Right cardiac atrium (tissue), 5 donors: Measurements from ENCODE around the gene DAPP1. TPM values are rescaled to one million over a fixed set of nuclear protein-coding genes. Genes with fewer than 3 reads are reported as not detected.
A peak's percentile ranks its signal among the peaks of the same experiment; 100 is the strongest.
"Not testable (repeated sequence)": the region's sequence is repeated elsewhere in the genome, so short reads cannot be mapped to it uniquely, and the experiment has no call there.

Experiments
- ATAC-seq, 2 donors: fragments of 200-7000 bp; cut with Tn5 transposase; one replicate each; pipeline versions ENCODE4 v1.8.0 to v1.9.1; 2020; ENCODE audit warnings: moderate library complexity in 2 of 2, mild to moderate bottlenecking in 1 of 2
- DNase-seq, 3 donors: peaks; one replicate each; pipeline ENCODE4 v3.0.0-alpha.2; 2020
- H3K27ac ChIP-seq: one replicate; pipeline ENCODE4 v1.5.1; 2013; ENCODE audit warnings: mild to moderate bottlenecking, low read length, control low read depth, moderate library complexity
- H3K27me3 ChIP-seq: one replicate; pipeline ENCODE4 v1.6.1; 2013; ENCODE audit not compliant: control insufficient read depth, insufficient read depth
- H3K4me1 ChIP-seq: one replicate; pipeline ENCODE4 v1.6.1; 2013; ENCODE audit warnings: low read length; ENCODE audit not compliant: control insufficient read depth, insufficient read depth
- H3K4me3 ChIP-seq: one replicate; pipeline ENCODE4 v1.5.1; 2013; ENCODE audit warnings: low read length, control low read depth
- H3K9me3 ChIP-seq: one replicate; pipeline ENCODE4 v1.6.1; 2013; ENCODE audit warnings: low read length; ENCODE audit not compliant: control insufficient read depth
- WGBS: extraction: QIAGEN DNeasy Blood & Tissue Kit; methylation state at CpG from one replicate; pipeline ENCODE4 v1.1.7; 2013; 5-methylcytosine and 5-hydroxymethylcytosine counted together
- intact Hi-C, 4 donors: fragments of 100-400 bp; cut with DNase I; formaldehyde crosslinking; loops; one replicate each; pipeline versions ENCODE4 v1.11.0 to v1.14.0; 2022 to 2023
- long read RNA-seq, 4 donors: library from polyadenylated mRNA; unstranded; transcript quantifications; one replicate each; pipeline ENCODE4 v2.0.0, GENCODE V29; 2020 to 2021
- polyA plus RNA-seq: library from polyadenylated mRNA; stranded (reverse); fragments of 200-250 nt; gene quantifications from one replicate; pipeline ENCODE4 v1.2.3, GENCODE V29; 2013
- total RNA-seq, 4 donors: library from RNA; stranded (reverse); fragmentation: NEBNext Ultra II Directional; extraction: Animal tissue kit (Norgen Biotek cat#: 25700); gene quantifications; one replicate each; pipeline ENCODE4 v1.2.1, GENCODE V29; 2021
- donor health status: healthy with polysubstance abuse.
- donor health status: DM: no; HTN: yes; CAD: no.
- donor health status: DM: no; HTN: no; CAD: no.
- donor health status: DM: no; HTN: yes; CAD: no; lungs with severe emphysema.
- donor health status: DM: yes; HTN: yes; CAD: no.

The DAPP1 gene
- 1 to 10 TPM in 1 of 4 donors, under 1 TPM in 3; 0.42 to 1.4 (median 0.71) TPM for total RNA-seq
- polyA plus RNA-seq, result 0.16 TPM
- long read RNA-seq, donor 1, partial matches to known transcripts, result 0 of 1 reads
- long read RNA-seq, donor 1, other reads (novel, unspliced or antisense), result 1 of 1 reads
- long read RNA-seq, donor 2, result 0 reads
- long read RNA-seq, donor 3, result 0 reads
- long read RNA-seq, donor 4, result 0 reads

DNA sequence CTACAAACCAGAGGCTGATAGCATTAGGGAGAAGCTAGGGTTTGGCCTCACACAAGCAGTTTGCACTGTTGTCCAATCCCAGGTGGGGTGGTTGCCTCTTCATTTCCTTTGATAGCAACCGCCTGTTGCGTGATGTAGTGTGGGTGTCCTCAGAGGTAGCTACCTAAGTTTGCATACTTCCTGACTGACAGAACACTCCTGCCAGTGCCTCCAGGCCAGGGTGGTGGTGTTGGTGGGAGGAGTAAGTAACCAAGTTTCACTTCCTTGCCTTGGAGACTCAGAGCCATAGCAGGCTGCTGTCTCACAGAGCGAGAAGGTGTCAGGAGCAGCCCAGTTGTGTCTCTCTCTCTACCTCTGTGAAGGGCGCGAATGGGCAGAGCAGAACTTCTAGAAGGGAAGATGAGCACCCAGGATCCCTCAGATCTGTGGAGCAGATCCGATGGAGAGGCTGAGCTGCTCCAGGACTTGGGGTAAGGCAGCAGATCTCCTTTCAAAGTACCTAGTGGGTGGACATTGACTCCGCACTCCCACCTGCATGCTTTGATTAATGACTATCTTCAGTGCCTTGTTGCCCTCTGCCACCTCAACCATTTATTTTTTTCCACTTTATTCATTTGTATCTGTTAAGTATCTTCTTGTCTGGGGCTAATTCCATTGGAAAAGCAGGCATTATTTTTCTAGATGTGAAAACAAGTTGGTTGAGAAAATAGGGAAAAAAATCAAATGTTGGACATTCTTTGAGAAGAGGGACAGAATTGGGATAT lies at the start of gene DAPP1:
TSS of gene DAPP1 (plus strand) at position 283 of the 764 bp plus-strand sequence. CDS start at position 370, 87 bp downstream.
- no peak within 1 kb of the TSS for H3K27ac ChIP-seq
- 71% methylated on average over 7 of the region's 7 CpGs for WGBS
- no peaks in the 10 kb centered on the region for H3K4me1 ChIP-seq
- H3K27me3 ChIP-seq, result no peaks in the 10 kb centered on the region
- intact Hi-C loops, result no loop called here
- H3K4me3 ChIP-seq, result no peak within 1 kb of the TSS
- DNase-seq (peak; percentile 21 to 67 (median 46)), ATAC-seq (peak; percentile 50 to 71)
- no peaks in the 10 kb centered on the region for H3K9me3 ChIP-seq

- 95% methylated on average over 6 of the region's 7 CpGs for WGBS
These were observed 45.8 kb upstream of the DAPP1 start for GRCh38 chr4:99770842-99771241.

DNA sequence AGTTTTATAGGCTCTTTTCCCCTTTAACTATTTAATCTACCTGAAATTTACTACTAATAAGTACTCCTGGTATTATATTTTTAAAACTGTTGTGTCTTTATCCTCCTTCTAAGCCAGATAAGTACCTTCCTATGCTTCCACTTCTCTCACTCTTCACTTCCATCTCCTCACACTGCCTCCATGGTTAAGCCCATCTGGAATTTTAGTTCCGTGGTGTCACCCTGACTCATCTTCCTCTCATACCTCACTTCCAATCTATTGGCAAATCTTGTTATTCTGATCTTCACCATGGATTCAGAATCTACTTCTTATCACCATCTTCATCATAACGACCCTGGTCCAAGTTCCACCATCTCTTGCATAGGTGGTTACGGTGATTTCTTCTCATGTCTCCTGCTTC lies 32.7 kb upstream of the DAPP1 start:
- DNase-seq (no peak), ATAC-seq (no peak)
- Histone ChIP-seq H3K27me3 (no peaks in the 10 kb centered on the region), H3K9me3 (no peaks in the 10 kb centered on the region), H3K27ac (no peak overlapping the region), H3K4me1 (no peaks in the 10 kb centered on the region), H3K4me3 (no peak overlapping the region)
- intact Hi-C loops, result no loop called here
- 85% methylated on average over 3 of the region's 3 CpGs for WGBS

More at GRCh38 chr4:99770842-99771241, 45.8 kb upstream of the DAPP1 start:
- H3K9me3 ChIP-seq, ATAC-seq, DNase-seq, H3K4me3 ChIP-seq, H3K4me1 ChIP-seq, intact Hi-C loops, H3K27ac ChIP-seq, H3K27me3 ChIP-seq: not testable (repeated sequence)

DNA sequence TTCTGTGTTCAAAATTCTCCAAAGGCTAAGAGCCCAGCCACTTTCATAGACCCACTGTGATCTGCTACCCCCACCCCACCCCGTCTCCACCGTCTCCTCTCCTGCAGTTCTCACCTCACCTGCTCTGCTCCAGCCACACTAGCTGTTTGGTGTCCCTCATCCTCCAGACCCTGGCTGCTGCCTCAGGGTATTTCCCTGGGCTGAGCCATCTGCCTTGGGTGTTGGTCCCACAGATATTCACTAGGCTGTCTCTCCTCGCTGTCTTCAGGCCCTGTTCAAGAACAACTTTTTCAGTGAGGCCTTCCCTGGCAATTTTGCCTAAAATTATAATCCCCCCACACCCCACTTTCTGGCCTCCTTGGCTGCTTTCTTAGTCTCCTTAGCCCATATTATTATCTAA lies 31.8 kb upstream of the DAPP1 start:
- no peaks in the 10 kb centered on the region for H3K9me3 ChIP-seq
- 83% methylated on average over 3 of the region's 3 CpGs for WGBS
- no peaks in the 10 kb centered on the region for H3K4me1 ChIP-seq
- H3K27me3 ChIP-seq, result no peaks in the 10 kb centered on the region
- no peak overlapping the region for H3K4me3 ChIP-seq
- intact Hi-C loops, result no loop called here
- H3K27ac ChIP-seq, result no peak overlapping the region
- DNase-seq (no peak), ATAC-seq (no peak)

- 54% methylated on average over 6 of the region's 6 CpGs for WGBS
- ATAC-seq, result no peak
- Histone ChIP-seq H3K4me3 (no peak overlapping the region), H3K27me3 (no peaks in the 10 kb centered on the region), H3K9me3 (no peaks in the 10 kb centered on the region), H3K4me1 (no peaks in the 10 kb centered on the region), H3K27ac (no peak overlapping the region)
- intact Hi-C loops, result no loop called here
- DNase-seq, result no peak
These were observed 25.6 kb upstream of the DAPP1 start for GRCh38 chr4:99790796-99791617.

DNA sequence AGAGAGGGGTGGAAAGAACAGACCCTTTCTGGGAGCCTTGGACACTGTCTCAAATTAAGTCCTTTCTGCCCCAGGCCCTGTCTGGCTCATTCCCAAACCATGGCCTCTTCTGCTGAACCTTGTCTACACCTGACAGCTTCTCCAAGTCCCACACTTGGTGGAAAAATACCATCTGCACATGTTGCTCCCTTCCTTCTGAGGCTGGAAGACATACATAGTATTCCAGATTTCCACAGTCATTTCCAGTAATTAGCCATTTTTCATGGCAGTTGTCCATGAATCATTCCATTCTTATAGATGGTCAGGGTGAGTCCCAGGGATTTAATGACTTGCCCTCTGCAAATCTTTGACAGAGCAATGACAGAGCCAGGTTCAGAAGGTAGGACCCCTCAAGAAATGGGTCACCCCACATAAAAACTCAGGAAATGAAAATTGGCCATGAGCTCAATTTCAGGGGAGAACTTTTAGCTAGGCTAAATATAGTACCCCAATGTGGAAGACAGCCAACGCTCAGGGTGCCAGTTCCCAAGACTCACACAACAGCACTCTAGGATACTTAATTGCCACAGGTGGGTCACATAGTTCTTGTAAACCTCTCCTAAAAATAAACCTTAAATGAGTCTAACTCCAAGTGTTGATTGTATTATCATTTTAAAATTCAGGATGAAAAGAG lies 16.2 kb upstream of the DAPP1 start:
- H3K4me3 ChIP-seq, result no peak overlapping the region
- 65% methylated on average over 1 of the region's 1 CpG for WGBS
- H3K27me3 ChIP-seq, result no peaks in the 10 kb centered on the region
- DNase-seq (peak in 1 of 3 donors; percentile 18), ATAC-seq (peak; percentile 61 to 68)
- H3K9me3 ChIP-seq, result no peaks in the 10 kb centered on the region
- no peaks in the 10 kb centered on the region for H3K4me1 ChIP-seq
- intact Hi-C loops, result loop anchor here in 2 of 4 donors (10.0 kb wide), 2 partner anchors 76 to 186 kb away; no protein-coding TSS in a partner anchor
- H3K27ac ChIP-seq, result peak overlapping the region; percentile 23

- no peak for ATAC-seq
- no peaks in the 10 kb centered on the region for H3K9me3 ChIP-seq
- WGBS, result 69% methylated on average over 3 of the region's 3 CpGs
- no peak for DNase-seq
- no peak overlapping the region for H3K4me3 ChIP-seq
- intact Hi-C loops, result loop anchor here in 2 of 4 donors (10.0 kb wide), 2 partner anchors 76 to 186 kb away; no protein-coding TSS in a partner anchor
- H3K27ac ChIP-seq, result no peak overlapping the region
- H3K4me1 ChIP-seq, result no peaks in the 10 kb centered on the region
- no peaks in the 10 kb centered on the region for H3K27me3 ChIP-seq
These were observed 15.5 kb upstream of the DAPP1 start for GRCh38 chr4:99801005-99801699.

DNA sequence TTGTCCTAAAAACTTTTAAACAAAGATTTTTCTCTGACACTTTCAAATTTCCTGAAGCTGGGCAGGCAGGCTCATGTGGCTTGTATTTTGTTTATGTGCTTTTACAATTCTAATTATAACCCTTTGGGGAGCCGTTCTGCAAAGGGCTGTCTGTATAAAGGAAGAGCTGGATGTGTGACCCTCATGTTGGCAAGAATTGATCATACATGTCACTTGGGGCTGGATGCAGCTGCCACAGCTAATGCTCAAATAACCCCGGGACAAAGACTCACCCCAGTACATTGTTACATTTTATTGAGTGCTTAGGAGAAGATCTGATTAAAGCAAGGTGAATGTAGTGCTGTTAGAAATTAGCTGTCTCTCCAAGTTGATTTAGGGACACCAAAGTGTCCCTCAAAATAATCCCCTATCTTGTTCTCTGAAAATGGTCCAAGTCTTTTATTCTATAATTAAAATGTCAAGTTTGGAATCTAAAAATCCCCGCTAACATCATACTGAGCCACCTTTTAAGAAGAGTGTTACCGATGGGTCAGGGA lies 13.0 kb upstream of the DAPP1 start:
- Histone ChIP-seq H3K27ac (peak overlapping the region; percentile 55), H3K9me3 (no peaks in the 10 kb centered on the region), H3K27me3 (no peaks in the 10 kb centered on the region), H3K4me1 (no peaks in the 10 kb centered on the region), H3K4me3 (no peak overlapping the region)
- no peak for ATAC-seq
- intact Hi-C loops, result loop anchor here in 2 of 4 donors (10.0 kb wide), 2 partner anchors 79 to 189 kb away; no protein-coding TSS in a partner anchor
- DNase-seq, result no peak
- WGBS, result 39% methylated on average over 4 of the region's 4 CpGs

DNA sequence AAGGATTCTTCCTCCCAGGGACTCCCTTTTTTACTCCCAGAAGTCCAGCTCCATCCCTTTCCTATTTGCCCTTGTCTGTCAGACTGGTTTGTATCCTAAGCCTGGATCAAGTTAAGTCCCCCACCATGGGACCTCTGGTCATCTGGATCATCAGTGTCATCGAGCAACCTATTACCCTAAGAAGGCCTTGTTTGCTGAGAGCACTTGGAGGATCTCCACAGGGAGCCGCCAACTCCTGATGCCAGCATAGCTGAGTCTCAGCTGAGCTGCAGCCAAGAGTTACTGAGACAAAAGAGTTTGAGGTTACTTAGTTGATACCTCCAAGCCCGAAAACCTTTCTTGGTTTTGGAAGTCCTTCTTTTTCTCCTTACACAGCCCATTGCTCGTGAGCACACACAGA lies 10.1 kb upstream of the DAPP1 start:
- H3K4me1 ChIP-seq, result no peaks in the 10 kb centered on the region
- 59% methylated on average over 4 of the region's 4 CpGs for WGBS
- H3K27me3 ChIP-seq, result no peaks in the 10 kb centered on the region
- intact Hi-C loops, result loop anchor here (5.0 to 10.0 kb wide), 4 partner anchors 82 to 244 kb away; partner anchors contain the start of genes TRMT10A (in 4 of the 4) and DNAJB14 (in 1 of the 4)
- ATAC-seq (no peak), DNase-seq (no peak)
- no peak overlapping the region for H3K27ac ChIP-seq
- H3K4me3 ChIP-seq, result no peak overlapping the region
- H3K9me3 ChIP-seq, result no peaks in the 10 kb centered on the region

DNA sequence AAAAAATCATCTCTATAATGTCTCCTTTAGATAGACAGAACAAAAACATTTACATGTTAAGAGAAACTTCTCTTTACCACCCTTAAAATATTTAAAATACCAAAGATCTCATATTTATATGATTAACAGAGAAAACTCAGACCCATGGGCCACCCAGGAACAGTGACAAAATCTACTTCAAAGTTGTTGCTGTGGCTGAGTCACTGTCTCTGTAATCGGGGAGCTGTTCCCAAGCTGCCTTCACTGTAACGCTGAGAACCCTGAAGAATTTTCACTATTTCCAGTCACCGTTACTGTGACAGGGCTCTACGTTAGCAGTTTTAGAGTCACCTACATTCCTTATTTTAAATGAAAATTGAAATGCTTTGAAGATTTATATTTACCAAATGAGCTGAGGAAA lies 9.0 kb upstream of the DAPP1 start:
- Histone ChIP-seq H3K27me3 (no peaks in the 10 kb centered on the region), H3K9me3 (no peaks in the 10 kb centered on the region), H3K27ac (no peak overlapping the region), H3K4me3 (no peak overlapping the region), H3K4me1 (no peaks in the 10 kb centered on the region)
- intact Hi-C loops, result loop anchor here (5.0 to 10.0 kb wide), 4 partner anchors 83 to 245 kb away; partner anchors contain the start of genes TRMT10A (in 4 of the 4) and DNAJB14 (in 1 of the 4)
- ATAC-seq (no peak), DNase-seq (no peak)
- WGBS, result 66% methylated on average over 4 of the region's 4 CpGs
